Measurements from ENCODE around the gene RFTN1. TPM values are rescaled to one million over a fixed set of nuclear protein-coding genes. Genes with fewer than 3 reads are reported as not detected.
A peak's percentile ranks its signal among the peaks of the same experiment; 100 is the strongest.

RFTN1 gene
- total and polyA plus RNA-seq, 4 donors: 4.4 to 20.4 (median 11.9) TPM

GRCh38 chr3:16508243-16508578 is 5.3 kb downstream of the RFTN1 start:
- peak overlapping the region in 1 of 2 donors; percentile 9 for H3K27ac ChIP-seq (ENCODE audit: low read depth in 1 of 2, low read length in 2 of 2)

More at GRCh38 chr3:16508243-16508578, 5.3 kb downstream of the RFTN1 start:
- no peak overlapping the region for H3K4me3 ChIP-seq (ENCODE audit: low read depth in 1 of 3, low read length in 3 of 3)
- no peak for DNase-seq (ENCODE audit: low spot score)
- H3K36me3 ChIP-seq (ENCODE audit: control insufficient read depth in 4 of 4, insufficient read depth in 3 of 4, low read depth in 1 of 4, low read length in 3 of 4): no peaks in the 10 kb centered on the region
- H3K4me1 ChIP-seq (ENCODE audit: control insufficient read depth in 4 of 4, insufficient read depth in 4 of 4, low read length in 3 of 4): peaks cover 5 to 50% (median 28%) of the 10 kb centered on the region in 4 donors
- H3K9ac ChIP-seq (ENCODE audit: low read depth in 1 of 2, low read length in 2 of 2): peak overlapping the region in 1 of 2 donors; percentile 18
- H3K27me3 ChIP-seq (ENCODE audit: control insufficient read depth in 4 of 4, insufficient read depth in 4 of 4, low read length in 3 of 4): no peaks in the 10 kb centered on the region
- H3K9me3 ChIP-seq (ENCODE audit: control insufficient read depth in 4 of 4, low read length in 3 of 4): no peaks in the 10 kb centered on the region
- TF ChIP-seq CTCF (IDR thresholded peaks at IDR 0.05; ENCODE audit: low read depth, low read length, missing input control) (no peak), ZBTB33 (IDR thresholded peaks at IDR 0.05) (no peak), RAD21 (IDR thresholded peaks at IDR 0.05) (no peak), MAX (IDR thresholded peaks at IDR 0.05) (no peak), SP1 (IDR thresholded peaks at IDR 0.05) (no peak), HNF4A (conservative IDR thresholded peaks at IDR 0.05) (no peak), FOXA2 (IDR thresholded peaks at IDR 0.05) (no peak), JUND (IDR thresholded peaks at IDR 0.05) (no peak), ATF3 (IDR thresholded peaks at IDR 0.05) (no peak), YY1 (IDR thresholded peaks at IDR 0.05) (no peak), GABPA (IDR thresholded peaks at IDR 0.05 in 1 of 2, conservative IDR thresholded peaks at IDR 0.05 in 1 of 2) (no peak), TAF1 (conservative IDR thresholded peaks at IDR 0.05) (no peak), REST (IDR thresholded peaks at IDR 0.05) (no peak), RXRA (IDR thresholded peaks at IDR 0.05) (no peak), FOXA1 (IDR thresholded peaks at IDR 0.05) (no peak), NR2F2 (IDR thresholded peaks at IDR 0.05) (no peak), HNF4G (IDR thresholded peaks at IDR 0.05) (no peak), EGR1 (IDR thresholded peaks at IDR 0.05; ENCODE audit: low read depth in 2 of 2) (no peak)
- WGBS: 77% methylated on average over 4 of the region's 4 CpGs

Data from liver (tissue), 9 donors.